GM12865 (cell line): ENCODE results near the gene CDKN2C.

Source experiments
- DNase-seq: peaks from one replicate; pipeline ENCODE4 v3.0.0; 2010; ENCODE audit warnings: low read depth
- H3K4me3 ChIP-seq: 2 replicates; pipeline ENCODE4 v1.5.1; 2011; ENCODE audit warnings: mild to moderate bottlenecking, low read depth, low read length, control low read depth
- TF ChIP-seq, protein P1 (sequence below): IDR thresholded peaks from 2 replicates; pipeline ENCODE4 v1.5.1; 2011; ENCODE audit warnings: low read length, control low read depth, low read depth, inconsistent platforms; ENCODE audit not compliant: insufficient read depth; ENCODE audit errors: missing control alignments

Gene CDKN2C

GRCh38 chr1:50976890-50977574 is 7.0 kb downstream of the CDKN2C start:
- peak overlapping the region; percentile 99 for H3K4me3 ChIP-seq
- peak; percentile 86 for DNase-seq
- TF ChIP-seq, protein P1, sequence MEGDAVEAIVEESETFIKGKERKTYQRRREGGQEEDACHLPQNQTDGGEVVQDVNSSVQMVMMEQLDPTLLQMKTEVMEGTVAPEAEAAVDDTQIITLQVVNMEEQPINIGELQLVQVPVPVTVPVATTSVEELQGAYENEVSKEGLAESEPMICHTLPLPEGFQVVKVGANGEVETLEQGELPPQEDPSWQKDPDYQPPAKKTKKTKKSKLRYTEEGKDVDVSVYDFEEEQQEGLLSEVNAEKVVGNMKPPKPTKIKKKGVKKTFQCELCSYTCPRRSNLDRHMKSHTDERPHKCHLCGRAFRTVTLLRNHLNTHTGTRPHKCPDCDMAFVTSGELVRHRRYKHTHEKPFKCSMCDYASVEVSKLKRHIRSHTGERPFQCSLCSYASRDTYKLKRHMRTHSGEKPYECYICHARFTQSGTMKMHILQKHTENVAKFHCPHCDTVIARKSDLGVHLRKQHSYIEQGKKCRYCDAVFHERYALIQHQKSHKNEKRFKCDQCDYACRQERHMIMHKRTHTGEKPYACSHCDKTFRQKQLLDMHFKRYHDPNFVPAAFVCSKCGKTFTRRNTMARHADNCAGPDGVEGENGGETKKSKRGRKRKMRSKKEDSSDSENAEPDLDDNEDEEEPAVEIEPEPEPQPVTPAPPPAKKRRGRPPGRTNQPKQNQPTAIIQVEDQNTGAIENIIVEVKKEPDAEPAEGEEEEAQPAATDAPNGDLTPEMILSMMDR: no peak

GRCh38 chr1:50977575-50978143 is 7.6 kb downstream of the CDKN2C start:
- DNase-seq: peak; percentile 77
- H3K4me3 ChIP-seq: peak overlapping the region; percentile 99
- TF ChIP-seq, protein P1: no peak

DNA sequence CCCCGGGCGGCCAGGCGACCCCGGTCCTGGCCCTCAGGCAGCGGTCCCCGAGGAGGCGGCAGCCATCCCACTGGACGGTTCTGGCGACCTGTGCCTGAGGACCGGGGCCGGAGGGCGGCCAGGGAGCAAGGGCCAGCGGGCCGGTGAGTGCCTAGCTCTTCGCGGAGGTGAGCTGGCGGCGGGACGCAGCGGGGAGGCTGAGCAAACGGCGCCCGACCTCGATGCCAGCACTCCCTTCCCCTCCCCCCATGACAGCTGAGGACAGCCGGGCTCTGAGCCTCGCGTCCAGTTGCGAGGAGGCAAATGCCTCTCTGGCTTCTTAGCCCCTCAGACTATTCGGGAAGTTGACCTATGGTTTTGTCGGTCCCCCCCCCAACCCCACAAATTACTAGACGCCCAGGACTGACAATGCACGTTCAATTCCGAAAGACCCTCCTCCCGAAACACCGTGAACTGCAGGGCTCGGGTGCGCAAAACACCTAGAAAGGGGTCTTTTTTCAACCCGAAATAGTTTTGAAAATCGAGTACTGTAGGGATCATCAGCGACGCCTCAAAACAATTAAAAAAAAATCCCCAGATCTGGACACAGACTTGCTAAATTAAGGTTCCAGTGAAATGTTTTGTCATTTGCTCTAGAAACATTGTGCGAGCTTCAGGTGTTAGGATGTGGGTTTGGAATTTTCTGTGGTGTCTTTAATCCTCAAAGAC is 8.3 kb downstream of the CDKN2C start:
- peak overlapping the region; percentile 99 for H3K4me3 ChIP-seq
- DNase-seq: peak; percentile 84
- TF ChIP-seq, protein P1: no peak

DNA sequence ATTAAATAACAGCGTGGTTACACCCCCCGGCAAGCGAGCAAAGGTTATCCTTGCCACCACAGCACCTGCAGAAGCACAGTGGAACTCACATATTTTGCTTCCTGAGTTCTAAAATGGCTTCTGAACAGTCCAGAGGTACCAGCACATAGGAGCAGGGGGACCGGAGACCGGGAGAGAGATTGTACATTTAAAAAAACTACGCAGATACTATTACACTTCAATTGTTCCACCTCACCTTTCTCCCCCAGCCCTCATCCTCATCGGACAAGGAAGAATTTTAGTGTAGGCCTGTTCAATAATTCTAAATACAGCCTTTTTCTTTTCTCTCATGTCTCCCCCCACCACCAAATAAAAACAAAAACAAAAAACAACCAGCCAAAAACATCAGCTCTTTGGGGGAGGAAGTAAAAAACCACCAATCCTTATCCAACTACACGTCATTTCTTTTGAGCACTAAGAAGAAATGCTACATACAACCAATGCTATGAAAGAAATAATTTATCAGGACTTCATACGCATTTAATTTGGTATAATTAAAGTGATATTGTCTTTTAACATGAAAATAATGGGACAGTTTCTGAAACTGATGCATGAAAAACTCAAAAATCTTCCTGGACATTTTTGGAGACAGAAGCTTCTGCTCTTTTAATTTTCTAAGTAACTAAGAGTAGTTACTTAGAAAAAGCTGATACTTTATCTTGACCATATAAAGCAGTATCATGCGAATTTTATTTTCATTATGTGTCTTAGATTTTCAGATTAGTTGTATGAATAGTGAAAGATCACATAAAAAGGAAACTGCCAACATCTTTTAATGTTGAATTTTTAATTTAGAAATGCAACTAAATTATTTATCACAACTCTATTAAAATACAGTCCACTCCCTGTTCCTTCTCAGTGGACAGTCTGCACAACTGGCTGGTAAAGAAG is 9.1 kb downstream of the CDKN2C start:
- H3K4me3 ChIP-seq: peak overlapping the region; percentile 99
- TF ChIP-seq, protein P1: no peak
- peak; percentile 50 for DNase-seq

GRCh38 chr1:50979937-50980336 is 9.9 kb downstream of the CDKN2C start:
- peak overlapping the region; percentile 99 for H3K4me3 ChIP-seq

GRCh38 chr1:50980505-50980904 is 10.5 kb downstream of the CDKN2C start:
- H3K4me3 ChIP-seq: peak overlapping the region; percentile 11; the same call in 1 of the 2 replicates
- no peak for DNase-seq

More at GRCh38 chr1:50979937-50980336, 9.9 kb downstream of the CDKN2C start:
- DNase-seq: no peak
- TF ChIP-seq, protein P1: no peak

More at GRCh38 chr1:50980505-50980904, 10.5 kb downstream of the CDKN2C start:
- TF ChIP-seq, protein P1: no peak
